Measurements from ENCODE around the gene DOK6.

The DOK6 gene

DNA sequence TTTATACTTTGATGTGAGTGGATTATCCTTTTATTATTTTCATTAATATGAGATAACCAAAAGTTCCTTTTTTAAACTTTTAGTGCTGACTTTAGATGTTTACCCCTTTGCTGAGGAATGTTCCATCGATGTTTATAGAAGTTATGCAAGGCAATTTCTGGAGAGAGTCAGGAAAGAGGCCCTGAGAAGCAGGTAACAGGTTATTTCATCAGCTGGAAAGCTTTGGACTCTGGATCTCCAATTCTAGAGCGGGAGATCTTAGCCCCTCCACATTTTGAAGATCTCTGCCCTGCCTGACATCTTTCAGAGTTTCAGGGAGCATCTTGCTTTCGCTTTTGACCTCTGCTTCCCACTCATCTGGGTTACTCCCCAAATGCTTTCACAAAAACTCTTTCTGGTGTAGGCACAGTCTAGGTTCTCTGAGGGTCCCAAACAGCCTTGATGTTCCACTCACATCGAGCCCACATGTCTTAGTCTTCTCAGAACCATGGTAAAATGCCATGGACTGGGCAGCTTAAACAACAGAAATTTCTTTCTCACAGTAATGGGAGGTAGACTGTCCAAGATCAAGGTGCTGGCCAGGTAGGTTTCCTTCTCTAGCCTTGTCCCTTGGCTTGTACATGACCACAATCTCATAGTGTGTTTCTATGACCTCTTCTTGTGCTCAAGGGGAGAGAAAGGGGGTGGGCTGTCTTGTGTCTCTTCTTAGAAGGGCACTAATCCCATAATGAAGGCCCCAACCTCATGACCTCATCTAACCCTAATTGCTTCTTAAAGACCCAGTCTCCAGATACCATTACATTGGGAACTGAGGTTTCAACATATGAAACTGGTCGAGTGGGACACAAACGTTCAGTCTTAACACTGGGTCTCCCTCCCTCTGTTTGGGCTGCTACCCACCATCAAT is 87.1 kb downstream of the DOK6 start:
- peaks cover 6% of the 10 kb centered on the region for H3K27me3 Mint-ChIP-seq
- no peak overlapping the region for H3K27ac Mint-ChIP-seq
- H3K4me3 Mint-ChIP-seq: no peak overlapping the region
- H3K4me1 Mint-ChIP-seq (ENCODE audit: low read depth): no peaks in the 10 kb centered on the region
- no peaks in the 10 kb centered on the region for H3K36me3 Mint-ChIP-seq
- H3K9me3 Mint-ChIP-seq (ENCODE audit: low read depth): peaks cover 6% of the 10 kb centered on the region

DNA sequence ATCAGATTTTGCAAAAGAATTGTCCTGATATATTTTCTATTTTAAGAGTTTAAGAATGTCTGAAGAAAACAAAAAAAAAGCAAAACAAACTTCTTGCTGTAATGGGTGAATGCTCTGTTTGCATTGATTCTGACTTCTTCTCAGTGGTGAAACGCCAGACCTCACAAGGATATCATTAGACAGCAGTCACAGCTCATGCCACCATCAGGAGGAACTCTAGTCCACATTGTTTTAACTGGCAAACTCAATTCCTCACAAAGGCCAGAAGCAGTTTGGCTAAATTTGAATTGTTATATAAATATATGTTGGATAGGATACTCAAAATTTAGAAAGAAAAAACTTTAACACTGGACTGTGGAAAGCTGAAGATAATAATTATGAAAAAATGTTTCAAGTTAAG is 89.4 kb downstream of the DOK6 start:
- no peaks in the 10 kb centered on the region for H3K36me3 Mint-ChIP-seq
- peaks cover 6% of the 10 kb centered on the region for H3K27me3 Mint-ChIP-seq
- H3K4me1 Mint-ChIP-seq (ENCODE audit: low read depth): no peaks in the 10 kb centered on the region
- no peak overlapping the region for H3K27ac Mint-ChIP-seq
- H3K9me3 Mint-ChIP-seq (ENCODE audit: low read depth): peaks cover 6% of the 10 kb centered on the region
- H3K4me3 Mint-ChIP-seq: no peak overlapping the region

DNA sequence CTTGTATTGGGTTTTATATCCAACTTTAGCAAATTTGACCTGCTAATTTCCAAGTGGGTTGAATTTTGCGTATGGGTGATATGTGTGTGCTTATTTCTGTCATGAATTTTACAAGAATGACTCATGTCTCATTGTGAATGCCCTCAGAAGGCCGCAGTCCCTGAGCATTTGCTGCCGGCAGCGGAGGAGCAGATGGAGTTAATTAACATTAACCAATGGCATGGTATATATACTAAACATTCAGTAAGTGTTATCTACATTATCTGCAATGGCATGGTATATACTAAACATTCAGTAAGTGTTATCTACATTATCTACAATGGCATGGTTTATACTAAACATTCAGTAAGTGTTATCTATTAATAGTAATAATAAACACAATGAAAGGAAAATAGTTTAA is 90.1 kb downstream of the DOK6 start:
- Mint-ChIP-seq H3K9me3 (ENCODE audit: low read depth) (peaks cover 6% of the 10 kb centered on the region), H3K27ac (no peak overlapping the region), H3K27me3 (peaks cover 6% of the 10 kb centered on the region), H3K4me3 (no peak overlapping the region), H3K4me1 (ENCODE audit: low read depth) (no peaks in the 10 kb centered on the region), H3K36me3 (no peaks in the 10 kb centered on the region)

DNA sequence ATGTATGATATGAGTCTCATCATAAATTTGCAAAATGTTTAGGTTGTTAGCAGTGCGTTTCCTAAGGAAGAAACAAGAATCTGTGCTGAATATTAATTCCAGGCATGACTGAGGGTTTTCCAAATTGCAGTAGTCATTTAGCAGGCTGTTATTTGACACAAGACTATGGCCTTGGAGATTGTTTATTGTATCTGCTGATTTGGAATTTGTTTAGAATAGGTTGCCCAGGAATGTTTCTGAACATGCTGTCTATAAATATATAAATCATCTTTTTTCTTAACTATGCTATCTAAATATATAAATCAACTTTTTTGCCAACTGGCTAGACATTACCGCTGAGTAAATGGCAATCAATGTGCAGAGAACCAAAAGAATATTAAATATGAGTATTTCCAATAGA is 90.9 kb downstream of the DOK6 start:
- Mint-ChIP-seq H3K9me3 (ENCODE audit: low read depth) (peaks cover 6% of the 10 kb centered on the region), H3K4me1 (ENCODE audit: low read depth) (no peaks in the 10 kb centered on the region), H3K4me3 (no peak overlapping the region), H3K27ac (no peak overlapping the region), H3K36me3 (no peaks in the 10 kb centered on the region), H3K27me3 (peaks cover 4% of the 10 kb centered on the region)

DNA sequence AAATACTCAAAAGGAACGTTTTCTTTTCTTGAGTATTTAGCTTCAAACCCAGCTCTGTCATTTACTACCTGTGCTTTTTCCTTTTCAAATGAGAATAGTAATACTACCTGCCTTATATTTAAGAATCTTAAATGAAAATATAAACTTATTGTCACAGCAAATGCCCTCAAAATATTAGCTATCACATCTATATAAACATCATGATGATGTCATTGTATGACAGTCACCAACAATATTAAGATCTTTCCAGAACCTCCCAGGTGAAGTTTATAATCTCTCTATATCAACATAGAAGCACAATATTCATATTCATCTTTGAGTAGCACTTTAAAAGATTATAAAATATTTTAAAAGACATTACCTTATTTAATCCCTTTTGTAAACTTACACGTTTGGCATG is 92.2 kb downstream of the DOK6 start:
- no peaks in the 10 kb centered on the region for H3K4me1 Mint-ChIP-seq (ENCODE audit: low read depth)
- peaks cover 3% of the 10 kb centered on the region for H3K27me3 Mint-ChIP-seq
- H3K9me3 Mint-ChIP-seq (ENCODE audit: low read depth): peaks cover 6% of the 10 kb centered on the region
- H3K4me3 Mint-ChIP-seq: no peak overlapping the region
- H3K36me3 Mint-ChIP-seq: no peaks in the 10 kb centered on the region
- no peak overlapping the region for H3K27ac Mint-ChIP-seq

DNA sequence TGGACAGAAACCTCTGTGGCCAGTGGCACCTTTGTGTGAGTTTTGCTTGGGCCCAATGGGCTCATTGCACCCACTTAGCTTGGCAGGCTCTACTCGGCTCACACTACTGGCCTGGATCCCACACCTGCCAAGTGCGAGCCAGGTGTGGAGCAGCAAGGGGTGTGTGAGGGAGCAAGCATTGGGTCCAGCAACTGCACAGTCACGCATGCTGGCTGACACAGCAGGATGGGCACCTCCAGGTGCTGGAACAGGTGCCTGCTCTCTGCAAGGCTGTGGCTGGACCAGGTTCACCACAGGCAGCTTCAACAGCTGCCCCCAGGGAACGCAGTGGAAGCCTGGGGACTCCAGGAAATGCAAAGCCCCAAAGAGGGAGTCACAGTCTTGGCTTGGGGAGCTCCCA is 94.2 kb downstream of the DOK6 start:
- no peaks in the 10 kb centered on the region for H3K4me1 Mint-ChIP-seq (ENCODE audit: low read depth)
- no peaks in the 10 kb centered on the region for H3K36me3 Mint-ChIP-seq
- H3K4me3 Mint-ChIP-seq: no peak overlapping the region
- no peaks in the 10 kb centered on the region for H3K9me3 Mint-ChIP-seq (ENCODE audit: low read depth)
- H3K27ac Mint-ChIP-seq: no peak overlapping the region
- H3K27me3 Mint-ChIP-seq: peaks cover 2% of the 10 kb centered on the region

DNA sequence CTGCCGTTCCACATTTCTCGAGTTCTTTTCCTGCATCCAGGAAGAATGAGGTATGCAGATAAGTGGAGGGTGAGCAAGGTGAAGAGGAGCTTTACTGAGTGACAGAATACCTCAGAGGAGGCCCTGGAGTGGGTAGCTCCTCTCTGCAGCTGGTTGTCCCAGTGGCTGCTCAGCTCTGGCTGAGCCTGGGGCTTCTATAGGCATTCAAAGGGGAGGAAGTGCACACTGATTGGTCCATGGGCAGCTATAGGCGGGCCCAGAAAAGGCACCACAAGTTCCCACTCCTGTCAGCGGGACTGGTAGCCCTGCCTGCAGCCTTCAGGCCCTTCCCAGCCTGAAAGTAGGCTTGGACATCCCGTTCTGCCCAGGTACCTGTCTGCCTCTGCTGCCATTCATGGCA is 94.7 kb downstream of the DOK6 start:
- no peaks in the 10 kb centered on the region for H3K4me1 Mint-ChIP-seq (ENCODE audit: low read depth)
- peaks cover 4% of the 10 kb centered on the region for H3K27me3 Mint-ChIP-seq
- H3K27ac Mint-ChIP-seq: no peak overlapping the region
- H3K9me3 Mint-ChIP-seq (ENCODE audit: low read depth): no peaks in the 10 kb centered on the region
- no peak overlapping the region for H3K4me3 Mint-ChIP-seq
- H3K36me3 Mint-ChIP-seq: no peaks in the 10 kb centered on the region

DNA sequence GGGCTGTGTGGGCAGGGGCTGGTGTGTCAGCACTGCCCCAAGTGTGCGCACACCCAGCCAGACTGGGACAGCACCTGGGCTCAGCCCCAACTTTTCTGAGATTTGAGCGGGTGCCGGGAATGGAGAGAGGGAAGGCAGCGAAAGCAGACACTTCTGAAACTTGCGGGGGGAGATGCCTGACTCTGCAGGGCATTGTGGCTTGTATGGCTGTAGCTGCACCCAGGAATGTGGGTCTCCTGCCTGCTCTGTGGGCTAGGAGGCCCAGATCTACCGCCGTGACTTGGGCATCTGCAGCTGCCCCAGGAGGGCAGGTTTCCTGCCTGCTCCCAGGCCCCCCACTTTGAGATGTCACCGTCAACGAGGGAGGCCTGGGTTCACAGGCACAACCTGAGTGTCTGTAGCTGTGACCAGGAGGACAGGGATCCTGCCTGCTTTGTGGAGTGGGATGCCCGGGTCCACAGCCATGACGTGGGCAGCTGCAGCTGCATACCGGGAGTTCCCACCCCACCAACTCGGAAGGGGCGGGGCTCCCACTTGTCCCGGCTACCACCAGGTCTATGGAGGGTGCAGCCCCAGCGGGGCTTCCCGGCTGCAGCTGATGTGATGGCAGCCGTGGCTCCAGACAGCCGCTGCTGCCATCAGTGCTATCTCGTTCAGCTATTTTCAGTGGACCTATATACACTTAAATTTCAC is 95.3 kb downstream of the DOK6 start:
- Mint-ChIP-seq H3K9me3 (ENCODE audit: low read depth) (no peaks in the 10 kb centered on the region), H3K27me3 (peaks cover 5% of the 10 kb centered on the region), H3K4me1 (ENCODE audit: low read depth) (no peaks in the 10 kb centered on the region), H3K36me3 (no peaks in the 10 kb centered on the region), H3K4me3 (no peak overlapping the region), H3K27ac (no peak overlapping the region)

DNA sequence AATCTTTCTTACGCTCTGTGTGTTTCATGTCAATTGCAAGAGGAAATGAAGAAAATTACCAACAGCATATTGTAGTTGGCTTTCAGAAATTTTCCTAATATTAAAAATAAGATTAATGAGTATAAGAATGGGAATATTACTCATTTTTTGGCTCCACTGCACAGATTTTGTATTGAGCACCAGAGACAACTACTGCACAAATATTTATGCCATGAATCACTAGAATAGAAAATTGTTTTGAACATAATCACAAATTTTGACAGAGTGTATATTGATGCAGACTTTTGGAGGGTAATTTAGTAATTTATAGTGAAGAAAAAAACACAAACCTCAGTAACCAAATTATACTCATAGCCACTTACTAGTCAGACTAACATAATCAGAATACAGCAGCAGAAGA is 118.3 kb downstream of the DOK6 start:
- Mint-ChIP-seq H3K27me3 (peaks cover 5% of the 10 kb centered on the region), H3K4me1 (ENCODE audit: low read depth) (no peaks in the 10 kb centered on the region), H3K4me3 (no peak overlapping the region), H3K36me3 (no peaks in the 10 kb centered on the region), H3K27ac (no peak overlapping the region), H3K9me3 (ENCODE audit: low read depth) (no peaks in the 10 kb centered on the region)

DNA sequence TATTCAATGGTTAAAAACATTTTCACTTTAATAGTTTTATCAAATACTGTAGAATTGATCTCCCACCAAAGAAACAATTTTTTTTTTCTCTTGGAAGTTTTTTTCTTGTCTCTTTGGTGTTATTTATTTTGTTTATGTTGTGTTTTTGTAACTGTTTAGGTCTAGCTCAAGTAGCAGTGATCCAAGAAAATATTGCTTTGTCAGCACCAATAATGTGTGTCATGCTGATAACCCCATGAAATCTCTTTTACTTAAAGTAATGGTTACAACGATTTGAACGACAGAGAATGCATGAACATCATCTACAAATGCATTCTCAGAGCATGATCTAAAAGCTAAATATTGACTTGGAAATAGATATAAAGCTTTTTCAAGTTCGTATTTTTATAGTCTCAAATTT is 122.9 kb downstream of the DOK6 start:
- no peaks in the 10 kb centered on the region for H3K36me3 Mint-ChIP-seq

DNA sequence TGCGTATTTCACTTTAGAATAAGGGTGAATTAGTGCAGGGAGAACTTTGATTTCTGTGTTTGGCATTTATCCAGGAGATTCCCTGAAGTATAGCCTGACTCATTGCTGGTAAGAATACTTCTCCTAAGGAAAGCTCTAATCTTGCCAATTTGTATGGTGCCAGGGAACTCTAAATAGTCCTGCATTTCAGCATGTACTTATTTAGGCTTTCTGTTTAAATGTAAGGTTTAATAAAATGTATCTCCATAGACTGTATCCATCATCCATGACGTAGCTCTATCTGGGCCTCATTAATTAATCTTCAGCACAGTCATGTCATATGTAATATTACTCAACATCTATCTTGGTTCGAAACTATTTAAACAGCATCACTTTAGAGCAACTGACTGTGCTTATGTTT is 127.7 kb downstream of the DOK6 start:
- Mint-ChIP-seq H3K27me3 (peaks cover 2% of the 10 kb centered on the region), H3K9me3 (ENCODE audit: low read depth) (no peaks in the 10 kb centered on the region), H3K27ac (no peak overlapping the region), H3K4me3 (no peak overlapping the region), H3K4me1 (ENCODE audit: low read depth) (no peaks in the 10 kb centered on the region), H3K36me3 (no peaks in the 10 kb centered on the region)

More for the DNA sequence above, 122.9 kb downstream of the DOK6 start:
- Mint-ChIP-seq H3K4me3 (no peak overlapping the region), H3K9me3 (ENCODE audit: low read depth) (no peaks in the 10 kb centered on the region), H3K4me1 (ENCODE audit: low read depth) (no peaks in the 10 kb centered on the region), H3K27me3 (peaks cover 4% of the 10 kb centered on the region), H3K27ac (no peak overlapping the region)

DNA sequence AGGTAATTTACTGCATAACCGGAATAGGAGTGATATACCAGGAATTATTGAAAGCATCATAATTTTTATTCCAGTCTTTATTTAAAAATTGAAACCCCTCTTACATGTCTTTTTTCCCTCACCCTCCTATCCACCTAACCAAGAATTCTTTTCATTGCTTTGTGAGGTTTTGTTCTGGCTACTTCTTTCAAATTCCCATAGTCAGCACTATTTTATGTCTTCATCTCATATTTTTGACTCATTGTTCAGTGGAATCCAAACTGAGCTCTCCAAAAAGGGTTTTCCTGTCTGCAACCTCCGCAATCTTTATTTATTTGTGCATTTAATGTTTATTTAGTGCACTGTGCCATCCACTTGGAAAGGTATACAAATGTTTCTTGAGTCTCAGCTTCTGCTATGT is 128.5 kb downstream of the DOK6 start:
- H3K4me3 Mint-ChIP-seq: no peak overlapping the region

DNA sequence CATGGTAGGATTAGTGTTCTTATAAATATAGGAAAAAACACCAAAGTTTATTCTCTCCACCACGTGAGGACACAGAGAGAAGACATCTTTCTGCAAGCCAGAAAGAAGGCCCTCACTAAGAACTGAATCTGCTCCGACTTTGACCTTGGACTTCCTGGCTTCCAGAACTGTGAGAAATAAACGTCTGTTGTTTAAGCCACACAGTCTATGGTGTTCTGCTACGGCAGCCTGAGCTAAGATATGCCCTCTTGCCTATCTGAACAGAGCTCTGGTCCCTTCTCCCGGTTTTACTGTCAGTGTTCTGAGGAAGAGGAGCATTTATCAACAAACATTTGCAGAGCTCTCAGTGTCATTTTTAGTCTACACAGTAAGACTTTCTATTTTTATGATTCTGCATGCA is 131.3 kb downstream of the DOK6 start:
- H3K36me3 Mint-ChIP-seq: no peaks in the 10 kb centered on the region
- H3K9me3 Mint-ChIP-seq (ENCODE audit: low read depth): no peaks in the 10 kb centered on the region
- H3K4me3 Mint-ChIP-seq: no peak overlapping the region
- H3K27me3 Mint-ChIP-seq: peaks cover 2% of the 10 kb centered on the region
- H3K27ac Mint-ChIP-seq: no peak overlapping the region
- no peaks in the 10 kb centered on the region for H3K4me1 Mint-ChIP-seq (ENCODE audit: low read depth)

More for the DNA sequence above, 128.5 kb downstream of the DOK6 start:
- Mint-ChIP-seq H3K4me1 (ENCODE audit: low read depth) (no peaks in the 10 kb centered on the region), H3K36me3 (no peaks in the 10 kb centered on the region), H3K27ac (no peak overlapping the region), H3K9me3 (ENCODE audit: low read depth) (no peaks in the 10 kb centered on the region), H3K27me3 (peaks cover 2% of the 10 kb centered on the region)

DNA sequence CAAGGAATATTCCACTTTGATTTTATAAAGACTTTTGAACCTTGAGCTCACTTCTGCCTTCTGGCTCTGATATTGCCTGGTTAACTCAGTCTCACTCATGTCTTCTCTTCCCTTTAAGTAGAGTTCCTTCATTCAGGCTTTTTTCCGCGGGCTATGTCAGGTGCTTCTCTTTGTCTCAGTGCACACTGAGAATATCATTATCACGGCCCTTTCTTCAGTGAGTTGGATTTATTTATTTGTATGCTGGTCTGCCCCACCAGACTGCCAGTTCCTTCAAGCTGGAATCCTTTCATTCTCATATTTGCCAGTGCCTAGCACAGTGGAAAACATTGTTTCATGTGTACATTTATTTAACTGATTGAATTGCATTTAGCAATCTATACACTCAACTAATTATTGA is 136.5 kb downstream of the DOK6 start:
- no peaks in the 10 kb centered on the region for H3K36me3 Mint-ChIP-seq
- no peaks in the 10 kb centered on the region for H3K9me3 Mint-ChIP-seq (ENCODE audit: low read depth)
- no peak overlapping the region for H3K27ac Mint-ChIP-seq
- H3K4me3 Mint-ChIP-seq: no peak overlapping the region
- H3K27me3 Mint-ChIP-seq: peaks cover 5% of the 10 kb centered on the region
- H3K4me1 Mint-ChIP-seq (ENCODE audit: low read depth): no peaks in the 10 kb centered on the region

DNA sequence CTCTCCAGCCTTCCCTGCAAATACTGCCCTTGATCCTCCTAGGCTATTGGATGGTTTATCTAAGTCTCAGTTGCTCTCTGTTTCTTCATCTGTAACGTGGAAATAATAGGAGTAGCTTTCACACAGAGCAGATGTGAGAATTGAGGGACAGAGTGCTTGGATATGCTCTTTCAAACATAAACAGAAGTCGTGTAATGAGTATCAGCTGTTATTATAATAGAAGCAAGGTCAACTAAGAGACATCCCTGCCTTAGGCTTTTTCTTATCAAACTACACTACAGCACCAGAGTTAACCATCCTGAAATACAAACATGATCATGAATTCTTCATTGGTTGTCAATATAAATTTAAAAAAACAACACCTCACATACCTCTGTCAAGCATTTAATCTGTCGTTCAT is 138.2 kb downstream of the DOK6 start:
- peaks cover 9% of the 10 kb centered on the region for H3K27me3 Mint-ChIP-seq
- H3K9me3 Mint-ChIP-seq (ENCODE audit: low read depth): no peaks in the 10 kb centered on the region
- no peak overlapping the region for H3K27ac Mint-ChIP-seq
- H3K4me3 Mint-ChIP-seq: no peak overlapping the region
- no peaks in the 10 kb centered on the region for H3K4me1 Mint-ChIP-seq (ENCODE audit: low read depth)
- H3K36me3 Mint-ChIP-seq: no peaks in the 10 kb centered on the region
